Coronary artery (tissue), 2 donors: ENCODE results near the gene TBC1D16.

Source experiments
- DNase-seq: peaks from one replicate; pipeline ENCODE4 v3.0.0-alpha.2; 2017; ENCODE audit warnings: low spot score
- H3K27ac ChIP-seq, 2 donors: fragments of 200-600 bp; sonication (generic); one replicate each; pipeline ENCODE4 v1.5.1; 2016 to 2019
- H3K4me3 ChIP-seq: fragments of 200-600 bp; sonication (generic); 2 replicates; pipeline ENCODE4 v1.5.1; 2016; ENCODE audit warnings: mild to moderate bottlenecking, moderate library complexity
- TF ChIP-seq, protein P1 (sequence below): fragments of 200-600 bp; sonication (generic); IDR thresholded peaks from one replicate; pipeline ENCODE4 v1.5.1; 2019; ENCODE audit warnings: antibody characterized with exemption

TBC1D16 gene

DNA sequence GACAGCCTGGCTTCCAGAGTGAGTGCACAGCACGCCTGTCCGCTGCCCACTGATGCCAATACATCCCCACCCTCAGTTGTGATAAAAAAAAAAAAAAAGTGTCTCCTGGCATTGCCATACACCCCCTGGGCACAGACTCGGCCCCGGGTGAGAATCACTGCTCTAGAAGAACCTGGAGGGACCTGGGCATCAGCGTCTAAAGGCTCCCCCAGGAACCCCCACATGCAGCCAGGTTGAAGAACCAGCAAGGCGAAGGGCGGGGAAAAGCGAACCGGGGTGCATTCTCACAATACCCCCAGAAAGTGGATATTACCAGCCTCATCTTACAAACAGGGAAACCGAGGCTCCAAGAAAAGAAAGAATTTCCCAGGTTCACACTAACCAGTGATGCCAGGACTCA lies 27.7 kb downstream of the TBC1D16 start:
- TF ChIP-seq, protein P1, sequence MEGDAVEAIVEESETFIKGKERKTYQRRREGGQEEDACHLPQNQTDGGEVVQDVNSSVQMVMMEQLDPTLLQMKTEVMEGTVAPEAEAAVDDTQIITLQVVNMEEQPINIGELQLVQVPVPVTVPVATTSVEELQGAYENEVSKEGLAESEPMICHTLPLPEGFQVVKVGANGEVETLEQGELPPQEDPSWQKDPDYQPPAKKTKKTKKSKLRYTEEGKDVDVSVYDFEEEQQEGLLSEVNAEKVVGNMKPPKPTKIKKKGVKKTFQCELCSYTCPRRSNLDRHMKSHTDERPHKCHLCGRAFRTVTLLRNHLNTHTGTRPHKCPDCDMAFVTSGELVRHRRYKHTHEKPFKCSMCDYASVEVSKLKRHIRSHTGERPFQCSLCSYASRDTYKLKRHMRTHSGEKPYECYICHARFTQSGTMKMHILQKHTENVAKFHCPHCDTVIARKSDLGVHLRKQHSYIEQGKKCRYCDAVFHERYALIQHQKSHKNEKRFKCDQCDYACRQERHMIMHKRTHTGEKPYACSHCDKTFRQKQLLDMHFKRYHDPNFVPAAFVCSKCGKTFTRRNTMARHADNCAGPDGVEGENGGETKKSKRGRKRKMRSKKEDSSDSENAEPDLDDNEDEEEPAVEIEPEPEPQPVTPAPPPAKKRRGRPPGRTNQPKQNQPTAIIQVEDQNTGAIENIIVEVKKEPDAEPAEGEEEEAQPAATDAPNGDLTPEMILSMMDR: no peak
- H3K4me3 ChIP-seq: no peak overlapping the region
- no peak overlapping the region for H3K27ac ChIP-seq
- no peak for DNase-seq

DNA sequence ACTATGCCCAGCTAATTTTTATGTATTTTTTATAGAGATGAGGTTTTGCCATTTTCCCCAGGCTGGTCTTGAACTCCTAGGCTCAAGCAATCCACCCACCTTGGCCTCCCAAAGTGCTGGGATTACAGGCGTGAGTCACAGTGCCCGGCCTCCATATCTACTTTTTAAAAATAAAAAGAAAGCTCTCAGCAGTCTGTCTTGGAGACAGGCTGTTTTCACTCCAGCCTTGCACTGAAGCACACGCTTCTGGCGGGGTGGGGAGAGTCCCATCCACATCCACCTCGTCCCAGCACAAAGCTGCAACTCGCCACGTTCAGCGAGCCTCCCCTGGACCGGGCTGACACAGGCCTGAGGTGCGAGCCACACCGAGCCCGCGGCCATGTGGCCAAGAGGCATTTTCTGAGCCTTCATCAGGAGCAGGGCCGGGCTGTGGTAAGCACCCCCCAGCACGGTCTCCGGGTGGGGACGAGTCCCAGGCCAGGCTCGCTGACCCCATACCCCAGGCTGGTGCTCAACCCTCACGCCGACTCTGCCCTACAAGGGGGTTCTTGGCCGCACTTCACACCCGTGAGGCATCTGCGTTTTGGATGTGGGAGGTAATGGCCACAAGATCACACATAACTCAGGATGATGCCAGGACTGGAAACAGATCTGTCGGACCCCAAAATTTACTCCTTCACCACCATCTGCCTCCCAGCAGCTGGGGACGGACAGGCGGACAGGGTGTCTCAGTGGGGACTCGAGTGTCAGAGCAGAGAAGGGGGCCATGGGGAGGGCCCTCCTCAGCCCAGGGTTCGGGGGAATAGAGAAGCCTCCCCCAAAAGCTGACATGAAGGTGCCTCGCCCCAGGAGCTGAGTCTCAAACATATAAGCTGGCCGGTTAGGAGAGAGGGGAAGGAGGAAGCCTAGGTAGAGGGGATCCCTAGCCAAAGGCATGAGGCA lies 28.6 kb downstream of the TBC1D16 start:
- no peak for DNase-seq
- TF ChIP-seq, protein P1: no peak
- H3K4me3 ChIP-seq: no peak overlapping the region
- H3K27ac ChIP-seq: no peak overlapping the region

DNA sequence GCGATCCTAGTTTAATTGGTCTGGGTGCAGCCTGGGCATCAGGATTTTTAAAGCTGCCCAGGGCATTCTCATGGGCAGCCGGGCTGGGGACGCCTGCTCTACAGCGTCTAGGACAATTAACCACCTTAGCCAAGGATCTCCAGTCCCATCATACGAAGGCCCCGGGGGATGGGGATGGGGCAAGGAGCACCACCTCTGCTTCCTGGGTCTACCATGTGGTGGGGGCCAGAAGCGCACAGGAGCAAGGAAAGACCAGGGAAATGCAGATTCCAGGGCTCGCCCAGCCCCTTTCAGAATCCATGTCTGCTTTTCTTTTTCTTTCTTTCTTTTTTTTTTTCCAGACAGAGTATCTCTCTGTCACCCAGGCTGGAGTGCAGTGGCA lies 29.3 kb downstream of the TBC1D16 start:
- H3K4me3 ChIP-seq: no peak overlapping the region
- no peak overlapping the region for H3K27ac ChIP-seq
- DNase-seq: no peak
- TF ChIP-seq, protein P1: no peak

DNA sequence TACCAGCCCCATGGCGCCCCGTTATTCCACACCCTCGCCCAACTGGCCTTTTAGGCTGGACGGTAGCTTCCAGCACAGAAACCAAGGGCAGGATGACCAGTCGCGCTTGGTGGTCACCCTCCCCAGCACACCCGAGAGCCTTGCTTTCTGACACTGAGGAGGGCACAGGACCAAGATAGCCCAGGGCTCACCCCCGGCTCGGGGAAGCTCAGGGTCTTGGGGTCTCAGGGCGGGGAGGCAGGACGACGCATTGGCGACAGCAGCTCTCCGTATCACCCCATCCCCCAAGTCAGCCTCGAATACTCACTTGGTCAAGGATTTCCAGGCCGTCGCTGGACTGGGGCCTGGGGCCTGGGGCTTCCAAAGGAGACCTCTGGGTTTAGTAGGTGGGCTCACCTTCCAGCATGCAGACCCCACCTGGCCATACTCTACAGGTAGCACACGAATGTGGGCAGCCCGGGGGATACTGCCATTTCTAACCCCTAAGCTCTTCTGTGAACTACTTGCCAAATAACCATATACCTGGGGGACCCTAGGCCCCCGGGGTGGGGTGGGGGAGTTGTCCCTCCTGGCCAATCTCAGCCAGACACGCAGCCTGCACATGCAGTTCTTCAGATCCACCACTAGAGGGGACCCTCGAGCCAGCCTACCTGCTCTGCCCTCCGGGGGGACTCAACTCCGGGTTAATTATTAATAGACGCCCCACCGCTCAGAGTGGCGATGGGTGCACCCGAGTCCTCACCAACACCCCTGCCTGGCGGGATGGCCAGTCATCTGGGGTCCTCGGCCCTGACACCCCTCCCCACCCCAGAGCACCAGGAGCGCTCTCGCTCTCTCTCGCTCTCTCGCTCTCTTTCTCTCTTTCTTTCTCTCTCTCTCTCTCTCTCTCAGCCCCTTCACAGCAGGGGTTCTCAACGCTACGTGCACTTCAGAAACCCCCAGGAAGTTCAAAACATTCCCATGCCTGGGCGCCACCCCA lies 30.0 kb downstream of the TBC1D16 start:
- no peak for DNase-seq
- no peak overlapping the region for H3K4me3 ChIP-seq
- TF ChIP-seq, protein P1: peak; percentile 99

DNA sequence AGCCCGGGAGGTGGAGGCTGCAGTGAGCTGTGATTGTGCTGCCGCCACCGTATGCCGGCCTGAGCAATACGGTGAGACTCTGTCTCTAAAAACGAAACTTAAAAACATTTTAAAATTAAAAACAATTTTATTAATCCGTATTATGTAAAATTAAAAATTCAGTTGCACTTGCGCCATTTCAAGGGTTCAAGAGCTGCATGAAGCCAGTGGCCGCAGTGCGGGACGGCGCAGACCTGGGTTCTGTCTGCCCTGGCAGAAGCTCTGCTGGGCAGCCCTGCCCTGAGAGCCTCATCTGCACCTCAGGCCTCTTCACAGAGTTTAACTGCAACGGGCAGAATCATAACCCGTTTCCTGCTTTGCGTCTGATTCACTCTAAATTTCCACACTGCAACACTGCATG lies 31.7 kb downstream of the TBC1D16 start:
- no peak overlapping the region for H3K27ac ChIP-seq
- no peak for DNase-seq

More for the DNA sequence above, 30.0 kb downstream of the TBC1D16 start:
- no peak overlapping the region for H3K27ac ChIP-seq

DNA sequence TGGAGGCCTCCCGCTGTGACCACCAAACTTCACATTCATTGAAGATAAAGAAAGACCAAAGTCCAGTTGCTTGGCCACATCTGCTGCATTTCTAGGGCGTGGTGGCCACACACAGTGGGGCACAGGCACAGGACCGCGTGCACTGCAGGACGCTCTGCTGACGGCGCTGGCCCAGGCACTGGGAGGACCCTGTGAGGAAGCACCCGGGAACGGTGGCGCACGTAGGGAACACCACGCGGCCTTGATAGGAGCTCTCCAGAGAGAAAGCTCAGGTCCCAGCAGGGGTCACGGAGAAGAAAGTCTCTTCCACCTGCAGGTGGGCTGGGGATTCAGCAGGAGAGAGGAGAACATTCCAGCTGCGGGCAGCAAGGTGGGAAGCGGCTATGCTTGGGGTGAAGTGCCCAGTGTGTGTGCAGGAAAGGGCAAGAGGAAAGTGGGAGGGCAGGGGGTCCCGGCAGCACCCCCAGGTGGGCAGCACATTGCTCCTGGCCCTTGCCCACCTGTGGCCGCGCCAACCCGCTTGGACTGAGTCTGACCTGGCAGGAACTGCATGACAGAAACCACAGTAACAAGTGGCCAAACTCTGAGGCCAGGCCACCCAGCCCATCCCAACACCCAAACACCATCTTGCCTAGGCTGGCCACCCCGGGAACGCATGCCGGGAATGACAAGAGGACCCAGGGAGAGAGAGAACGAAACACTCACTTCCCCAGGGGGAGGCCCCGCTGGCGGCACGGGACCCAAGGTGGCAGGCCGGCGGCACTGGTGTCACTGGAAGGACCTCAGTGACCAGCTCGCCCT lies 32.8 kb downstream of the TBC1D16 start:
- TF ChIP-seq, protein P1: no peak
- Histone ChIP-seq H3K27ac (no peak overlapping the region), H3K4me3 (no peak overlapping the region)
- DNase-seq: no peak

More for the DNA sequence above, 31.7 kb downstream of the TBC1D16 start:
- TF ChIP-seq, protein P1: no peak
- H3K4me3 ChIP-seq: no peak overlapping the region
